HG03108 (cell line): ENCODE results near the gene KRTAP10-1.

Experiments used
- ATAC-seq: cut with Tn5 transposase; IDR thresholded peaks from one replicate; pipeline ENCODE4 v1.9.1; 2021; ENCODE audit warnings: moderate library complexity; ENCODE audit not compliant: unreplicated experiment

KRTAP10-1 gene

GRCh38 chr21:44519346-44520325, 20.4 kb downstream of the KRTAP10-1 start:
- no peak for ATAC-seq

- no peak for ATAC-seq
Measured at GRCh38 chr21:44518686-44519085, 21.3 kb downstream of the KRTAP10-1 start.

GRCh38 chr21:44517175-44517899, 22.7 kb downstream of the KRTAP10-1 start:
- ATAC-seq, result no peak

GRCh38 chr21:44516828-44517174, 23.2 kb downstream of the KRTAP10-1 start:
- ATAC-seq, result no peak

- no peak for ATAC-seq
Measured at GRCh38 chr21:44516342-44516741, 23.7 kb downstream of the KRTAP10-1 start.

GRCh38 chr21:44515359-44516165, 24.4 kb downstream of the KRTAP10-1 start:
- no peak for ATAC-seq

GRCh38 chr21:44514746-44515358, 25.1 kb downstream of the KRTAP10-1 start:
- no peak for ATAC-seq

- no peak for ATAC-seq
Measured at GRCh38 chr21:44514218-44514520, 25.8 kb downstream of the KRTAP10-1 start.

GRCh38 chr21:44513389-44514217, 26.4 kb downstream of the KRTAP10-1 start:
- ATAC-seq, result no peak

- no peak for ATAC-seq
Measured at GRCh38 chr21:44512496-44513388, 27.3 kb downstream of the KRTAP10-1 start.

- no peak for ATAC-seq
Measured at GRCh38 chr21:44511938-44512275, 28.1 kb downstream of the KRTAP10-1 start.

- no peak for ATAC-seq
Measured at GRCh38 chr21:44511219-44511937, 28.6 kb downstream of the KRTAP10-1 start.

- ATAC-seq, result no peak
Measured at GRCh38 chr21:44510508-44511218, 29.3 kb downstream of the KRTAP10-1 start.

GRCh38 chr21:44510109-44510507, 29.9 kb downstream of the KRTAP10-1 start:
- ATAC-seq, result no peak

- no peak for ATAC-seq
Measured at GRCh38 chr21:44509539-44509938, 30.5 kb downstream of the KRTAP10-1 start.

- no peak for ATAC-seq
Measured at GRCh38 chr21:44508711-44509445, 31.1 kb downstream of the KRTAP10-1 start.

GRCh38 chr21:44508426-44508710, 31.6 kb downstream of the KRTAP10-1 start:
- ATAC-seq, result no peak
